Activated T-cell treated with anti-CD3 and anti-CD28 coated beads, Interleukin-2, amount 50 U/mL, for 4 hours (primary cell): ENCODE data around the gene GASK1A. TPM values are rescaled to one million over a fixed set of nuclear protein-coding genes. Genes with fewer than 3 reads are reported as not detected.

Experiments
- ATAC-seq, 2 donors: fragments of 200-7000 bp; cut with Tn5 transposase; one replicate each; pipeline ENCODE4 v1.10.0; 2021
- DNase-seq: peaks from one replicate; pipeline ENCODE4 v3.0.0-alpha.2; 2020
- H3K27me3 Mint-ChIP-seq: one replicate; pipeline ENCODE4 v1.8.0; 2021; ENCODE audit warnings: low read depth, mixed read lengths
- H3K36me3 Mint-ChIP-seq: one replicate; pipeline ENCODE4 v1.8.0; 2022; ENCODE audit warnings: mixed read lengths; ENCODE audit not compliant: insufficient read depth
- H3K4me1 Mint-ChIP-seq: one replicate; pipeline ENCODE4 v1.8.0; 2021; ENCODE audit warnings: low read depth, mixed read lengths
- H3K4me3 Mint-ChIP-seq: one replicate; pipeline ENCODE4 v1.8.0; 2021; ENCODE audit warnings: mild to moderate bottlenecking, moderate library complexity, mixed read lengths
- H3K9me3 Mint-ChIP-seq: one replicate; pipeline ENCODE4 v1.8.0; 2021; ENCODE audit warnings: mixed read lengths
- total RNA-seq, 3 donors: library from RNA; stranded (reverse); gene quantifications; one replicate each; pipeline ENCODE4 v1.2.1, GENCODE V29; 2021

Gene GASK1A
- total RNA-seq, result not detected

- Mint-ChIP-seq H3K4me1 (peaks cover 5% of the 10 kb centered on the region), H3K4me3 (peak within 1 kb of the TSS; percentile 69), H3K9me3 (peaks cover 8% of the 10 kb centered on the region), H3K27me3 (peaks cover 35% of the 10 kb centered on the region), H3K36me3 (no peaks in the 10 kb centered on the region)
- no peak for DNase-seq
- ATAC-seq, result peak; percentile 82 to 84
Observed at GRCh38 chr3:42979044-42979972, at the start of gene GASK1A. GASK1A (plus strand) TSS chr3:42979311; CDS start chr3:42979643, 332 bp downstream.

- Mint-ChIP-seq H3K9me3 (no peaks in the 10 kb centered on the region), H3K36me3 (no peaks in the 10 kb centered on the region), H3K27me3 (no peaks in the 10 kb centered on the region), H3K4me1 (peaks cover 29% of the 10 kb centered on the region), H3K4me3 (no peak overlapping the region)
- ATAC-seq, result no peak
- no peak for DNase-seq
Observed at GRCh38 chr3:42934111-42934510, 45.0 kb upstream of the GASK1A start.

GRCh38 chr3:42934910-42935309, 44.2 kb upstream of the GASK1A start:
- DNase-seq (no peak), ATAC-seq (no peak)
- Mint-ChIP-seq H3K27me3 (no peaks in the 10 kb centered on the region), H3K9me3 (no peaks in the 10 kb centered on the region), H3K4me3 (no peak overlapping the region), H3K36me3 (no peaks in the 10 kb centered on the region), H3K4me1 (peaks cover 29% of the 10 kb centered on the region)

GRCh38 chr3:42935472-42935871, 43.6 kb upstream of the GASK1A start:
- ATAC-seq, result no peak
- H3K27me3 Mint-ChIP-seq, result no peaks in the 10 kb centered on the region
- no peaks in the 10 kb centered on the region for H3K9me3 Mint-ChIP-seq
- no peak overlapping the region for H3K4me3 Mint-ChIP-seq
- peaks cover 29% of the 10 kb centered on the region for H3K4me1 Mint-ChIP-seq
- no peaks in the 10 kb centered on the region for H3K36me3 Mint-ChIP-seq
- no peak for DNase-seq

- no peak for ATAC-seq
- Mint-ChIP-seq H3K36me3 (no peaks in the 10 kb centered on the region), H3K9me3 (no peaks in the 10 kb centered on the region), H3K4me1 (peaks cover 29% of the 10 kb centered on the region), H3K4me3 (no peak overlapping the region), H3K27me3 (no peaks in the 10 kb centered on the region)
- no peak for DNase-seq
Observed at GRCh38 chr3:42936157-42936981, 42.7 kb upstream of the GASK1A start.

- Mint-ChIP-seq H3K27me3 (no peaks in the 10 kb centered on the region), H3K36me3 (no peaks in the 10 kb centered on the region), H3K9me3 (no peaks in the 10 kb centered on the region), H3K4me3 (no peak overlapping the region), H3K4me1 (peaks cover 29% of the 10 kb centered on the region)
- DNase-seq, result no peak
- no peak for ATAC-seq
Observed at GRCh38 chr3:42937334-42937733, 41.8 kb upstream of the GASK1A start.

GRCh38 chr3:42942693-42943092, 36.4 kb upstream of the GASK1A start:
- Mint-ChIP-seq H3K9me3 (no peaks in the 10 kb centered on the region), H3K4me1 (no peaks in the 10 kb centered on the region), H3K4me3 (no peak overlapping the region), H3K27me3 (peaks cover 7% of the 10 kb centered on the region), H3K36me3 (no peaks in the 10 kb centered on the region)
- ATAC-seq (no peak), DNase-seq (no peak)

GRCh38 chr3:42946050-42946449, 33.1 kb upstream of the GASK1A start:
- Mint-ChIP-seq H3K36me3 (no peaks in the 10 kb centered on the region), H3K9me3 (no peaks in the 10 kb centered on the region), H3K27me3 (peaks cover 7% of the 10 kb centered on the region), H3K4me1 (no peaks in the 10 kb centered on the region), H3K4me3 (no peak overlapping the region)
- ATAC-seq, result no peak
- no peak for DNase-seq

- Mint-ChIP-seq H3K4me3 (no peak overlapping the region), H3K36me3 (no peaks in the 10 kb centered on the region), H3K9me3 (no peaks in the 10 kb centered on the region), H3K4me1 (peaks cover 5% of the 10 kb centered on the region), H3K27me3 (peaks cover 2% of the 10 kb centered on the region)
- ATAC-seq (no peak), DNase-seq (no peak)
Observed at GRCh38 chr3:42957573-42957972, 21.5 kb upstream of the GASK1A start.

GRCh38 chr3:42960282-42960681, 18.8 kb upstream of the GASK1A start:
- ATAC-seq, result no peak
- H3K9me3 Mint-ChIP-seq, result no peaks in the 10 kb centered on the region
- H3K4me3 Mint-ChIP-seq, result no peak overlapping the region
- peaks cover 21% of the 10 kb centered on the region for H3K4me1 Mint-ChIP-seq
- H3K27me3 Mint-ChIP-seq, result peaks cover 2% of the 10 kb centered on the region
- no peaks in the 10 kb centered on the region for H3K36me3 Mint-ChIP-seq
- no peak for DNase-seq

- H3K4me1 Mint-ChIP-seq, result peaks cover 23% of the 10 kb centered on the region
Observed at GRCh38 chr3:42960786-42961185, 18.3 kb upstream of the GASK1A start.

GRCh38 chr3:42961633-42962032, 17.5 kb upstream of the GASK1A start:
- H3K9me3 Mint-ChIP-seq, result no peaks in the 10 kb centered on the region
- H3K36me3 Mint-ChIP-seq, result no peaks in the 10 kb centered on the region
- H3K4me3 Mint-ChIP-seq, result no peak overlapping the region
- DNase-seq (peak; percentile 10), ATAC-seq (no peak)
- H3K27me3 Mint-ChIP-seq, result peaks cover 2% of the 10 kb centered on the region
- peaks cover 23% of the 10 kb centered on the region for H3K4me1 Mint-ChIP-seq

More at GRCh38 chr3:42960786-42961185, 18.3 kb upstream of the GASK1A start:
- Mint-ChIP-seq H3K9me3 (no peaks in the 10 kb centered on the region), H3K27me3 (peaks cover 2% of the 10 kb centered on the region), H3K36me3 (no peaks in the 10 kb centered on the region), H3K4me3 (no peak overlapping the region)
- ATAC-seq, result no peak
- DNase-seq, result no peak

- peaks cover 23% of the 10 kb centered on the region for H3K4me1 Mint-ChIP-seq
- no peak for DNase-seq
- no peaks in the 10 kb centered on the region for H3K36me3 Mint-ChIP-seq
- H3K4me3 Mint-ChIP-seq, result no peak overlapping the region
- peaks cover 5% of the 10 kb centered on the region for H3K27me3 Mint-ChIP-seq
- H3K9me3 Mint-ChIP-seq, result no peaks in the 10 kb centered on the region
- ATAC-seq, result no peak
Observed at GRCh38 chr3:42963269-42963668, 15.8 kb upstream of the GASK1A start.

GRCh38 chr3:42964266-42964665, 14.8 kb upstream of the GASK1A start:
- Mint-ChIP-seq H3K4me1 (peaks cover 23% of the 10 kb centered on the region), H3K27me3 (peaks cover 5% of the 10 kb centered on the region), H3K36me3 (no peaks in the 10 kb centered on the region), H3K4me3 (no peak overlapping the region), H3K9me3 (no peaks in the 10 kb centered on the region)
- DNase-seq (no peak), ATAC-seq (no peak)
